GM12878 (cell line): ENCODE measurements around the gene NRP2. TPM values are rescaled to one million over a fixed set of nuclear protein-coding genes. Genes with fewer than 3 reads are reported as not detected.

Experiments used
- ATAC-seq: fragments of 200-7000 bp; cut with Tn5 transposase; 3 replicates; pipeline ENCODE4 v1.9.1; 2020; ENCODE audit warnings: mild to moderate bottlenecking, moderate library complexity
- BruUV-seq: library from RNA; stranded (reverse); fragments of 400-500 nt; replicated peaks from 2 replicates; lab custom pipeline; 2021; lab: Mats Ljungman, UMichigan
- CTCF ChIA-PET: fragments of 300-600 bp; sonication (Branson Sonifier 250); formaldehyde crosslinking; extraction: SDS; loops from one replicate; lab custom pipeline; 2021; ENCODE audit warnings: inconsistent platforms; lab: Yijun Ruan, JAX
- POLR2A ChIA-PET: fragments of 350-600 bp; formaldehyde crosslinking; extraction: SDS; loops from one replicate; lab custom pipeline; 2021; ENCODE audit warnings: inconsistent platforms; lab: Charles Lee
- RAD21 ChIA-PET: fragments of 300-600 bp; sonication (Branson Sonifier 250); formaldehyde crosslinking; loops from one replicate; lab custom pipeline; 2023; ENCODE audit warnings: antibody characterized with exemption; ENCODE audit not compliant: unreplicated experiment; lab: Charles Lee
- SMC1A ChIA-PET: fragments of 300-600 bp; sonication (Branson Sonifier 250); formaldehyde crosslinking; loops from one replicate; lab custom pipeline; 2023; ENCODE audit not compliant: unreplicated experiment, uncharacterized antibody; lab: Charles Lee
- DNase-seq: peaks from one replicate; pipeline ENCODE4 v3.0.0-alpha.2; 2011; ENCODE audit warnings: low read depth, low spot score
- FAIRE-seq: peaks from 3 replicates; lab custom pipeline; 2011; peaks lifted over from hg19 to GRCh38; lab: Jason Lieb, UNC
- H2AFZ ChIP-seq: 2 replicates; pipeline ENCODE4 v1.6.0; 2011; ENCODE audit warnings: low read depth, low read length, control low read depth; ENCODE audit not compliant: control insufficient read depth
- H3K27ac ChIP-seq: 2 replicates; pipeline ENCODE4 v1.5.1; 2011; ENCODE audit warnings: control low read depth; ENCODE audit not compliant: control insufficient read depth, insufficient read depth
- H3K27me3 ChIP-seq, 2 experiments: replicated peaks in 1 of 2; 2 replicates each; pipeline versions ENCODE4 v1.6.0 to v1.6.1; 2011; ENCODE audit warnings: low read length in 1 of 2; ENCODE audit not compliant: control insufficient read depth in 2 of 2, insufficient read depth in 2 of 2
- H3K36me3 ChIP-seq, 2 experiments: 2 replicates each; pipeline ENCODE4 v1.5.1; 2011; ENCODE audit warnings: low read length in 1 of 2; ENCODE audit not compliant: control insufficient read depth in 2 of 2, insufficient read depth in 2 of 2
- H3K4me1 ChIP-seq: 2 replicates; pipeline ENCODE4 v1.6.1; 2011; ENCODE audit warnings: mild to moderate bottlenecking, low read length, moderate library complexity, mixed read lengths; ENCODE audit not compliant: control insufficient read depth, insufficient read depth
- H3K4me2 ChIP-seq: 2 replicates; pipeline ENCODE4 v1.6.0; 2011; ENCODE audit warnings: control low read depth; ENCODE audit not compliant: control insufficient read depth, insufficient read depth
- H3K4me3 ChIP-seq: fragments of 200-600 bp; sonication (generic); 2 replicates; pipeline ENCODE4 v1.5.1; 2016
- H3K79me2 ChIP-seq: 2 replicates; pipeline ENCODE4 v1.6.0; 2011; ENCODE audit warnings: low read length; ENCODE audit not compliant: control insufficient read depth, insufficient read depth
- H3K9ac ChIP-seq: 2 replicates; pipeline ENCODE4 v1.8.0; 2011; ENCODE audit warnings: low read length, control low read depth, mixed read lengths; ENCODE audit not compliant: control insufficient read depth, insufficient read depth
- H3K9me3 ChIP-seq: replicated peaks from 3 replicates; pipeline ENCODE4 v1.5.1; 2011; ENCODE audit warnings: mild to moderate bottlenecking, low read length; ENCODE audit not compliant: control insufficient read depth, insufficient read depth
- H4K20me1 ChIP-seq: 2 replicates; pipeline ENCODE4 v1.6.0; 2011; ENCODE audit not compliant: control insufficient read depth, insufficient read depth
- ASH2L ChIP-seq: fragments of 300-600, 200-600 bp; sonication (generic); IDR thresholded peaks from 2 replicates; pipeline ENCODE4 v1.6.1; 2017; ENCODE audit warnings: low read depth, mild to moderate bottlenecking, borderline replicate concordance
- BCL3 ChIP-seq: IDR thresholded peaks from 2 replicates; pipeline ENCODE4 v1.6.1; 2011; ENCODE audit warnings: borderline replicate concordance, low read depth, mild to moderate bottlenecking, moderate library complexity, low read length; ENCODE audit not compliant: insufficient read depth, poor library complexity, severe bottlenecking
- CHD4 ChIP-seq: fragments of 200-600 bp; sonication (generic); IDR thresholded peaks from 2 replicates; pipeline ENCODE4 v1.6.1; 2016; ENCODE audit warnings: mild to moderate bottlenecking
- FOS ChIP-seq: IDR thresholded peaks from 3 replicates; pipeline ENCODE4 v1.6.1; 2011; ENCODE audit warnings: borderline replicate concordance; ENCODE audit not compliant: insufficient read length; ENCODE audit errors: extremely low read depth
- FOXK2 ChIP-seq: fragments of 450-650 bp; IDR thresholded peaks from 2 replicates; pipeline ENCODE4 v1.6.1; 2017; ENCODE audit warnings: mild to moderate bottlenecking, moderate library complexity
- HCFC1 ChIP-seq: fragments of 150-350 bp; IDR thresholded peaks from 2 replicates; pipeline ENCODE4 v1.6.1; 2014; ENCODE audit warnings: low read length
- HDGF ChIP-seq: fragments of 450-650 bp; IDR thresholded peaks from 2 replicates; pipeline ENCODE4 v1.6.1; 2016; ENCODE audit warnings: antibody characterized with exemption
- JUNB ChIP-seq: IDR thresholded peaks from 2 replicates; pipeline ENCODE4 v1.6.1; 2016; ENCODE audit warnings: antibody characterized with exemption, mild to moderate bottlenecking
- MEF2A ChIP-seq: IDR thresholded peaks from 2 replicates; pipeline ENCODE4 v1.6.1; 2011; ENCODE audit warnings: low read depth, mild to moderate bottlenecking, low read length, moderate library complexity; ENCODE audit not compliant: insufficient read depth
- NR2C2 ChIP-seq: IDR thresholded peaks from 2 replicates; pipeline ENCODE4 v1.6.1; 2011; ENCODE audit warnings: borderline replicate concordance, low read depth; ENCODE audit not compliant: control insufficient read depth, insufficient read length
- PAX5 ChIP-seq: IDR thresholded peaks from 2 replicates; pipeline ENCODE4 v1.6.1; 2011; ENCODE audit warnings: low read depth, low read length, borderline replicate concordance
- PML ChIP-seq: IDR thresholded peaks from 2 replicates; pipeline ENCODE4 v1.6.1; 2012; ENCODE audit warnings: low read length, inconsistent platforms
- POLR2AphosphoS5 ChIP-seq: IDR thresholded peaks from 2 replicates; pipeline ENCODE4 v1.6.1; 2011; ENCODE audit warnings: mild to moderate bottlenecking, low read length, inconsistent platforms
- YBX1 ChIP-seq: fragments of 450-650 bp; IDR thresholded peaks from 2 replicates; pipeline ENCODE4 v1.6.1; 2016; ENCODE audit warnings: antibody characterized with exemption
- ZNF384 ChIP-seq: IDR thresholded peaks from 2 replicates; pipeline ENCODE4 v1.6.1; 2012; ENCODE audit warnings: low read depth, mild to moderate bottlenecking, low read length, improper control_type of control experiment, borderline replicate concordance
- WGBS: methylation state at CpG from one replicate; pipeline ENCODE4 v1.1.6; 2016; ENCODE audit warnings: low lambda C conversion rate; ENCODE audit not compliant: insufficient replicate concordance, insufficient coverage; ENCODE audit errors: missing lambda C conversion rate; 5-methylcytosine and 5-hydroxymethylcytosine counted together
- in situ Hi-C: fragments of 300-500 bp; cut with MboI; formaldehyde crosslinking; loops from 9 replicates; pipeline ENCODE4 v1.14.3; 2018; ENCODE audit warnings: mixed read lengths
- intact Hi-C: fragments of 100-400 bp; cut with micrococcal nuclease; formaldehyde crosslinking; loops from one replicate; pipeline ENCODE4 v1.14.2; 2022; ENCODE audit not compliant: unreplicated experiment
- polyA plus RNA-seq, 11 experiments: library from polyadenylated mRNA; depleted of rRNA in 4 of 11; unstranded in 6 of 11; stranded (reverse) in 5 of 11; fragments of >200 nt; fragmentation: Nextera tagmentation in 4 of 11; fragmentation: Illumina TruSeq in 1 of 11; extraction: Ambion mirVana in 4 of 11; extraction: Trizol in 1 of 11; gene quantifications; 1 replicate in 1 of 11; 2 replicates in 10 of 11; pipeline versions ENCODE4 v1.2.1 to v1.2.3, GENCODE V29; 2011 to 2016; ENCODE audit warnings: inconsistent platforms in 2 of 11, missing spikeins in 2 of 11, low read depth in 1 of 11
- total RNA-seq, 4 experiments: library from RNA; depleted of rRNA in 3 of 4; stranded (reverse); fragments of >200 nt in 3 of 4; fragmentation: Illumina TruSeq in 1 of 4; extraction: Trizol in 1 of 4; gene quantifications; 2 replicates each; pipeline versions ENCODE4 v1.2.1 to v1.2.3, GENCODE V29; 2013 to 2021

The NRP2 gene
- total and polyA plus RNA-seq, 10 of the 15 experiments (the other 5 are each of a cell fraction or from before 2014, with no cell fraction given), result 0.06 to 1.2 (median 0.46) TPM

- TF ChIP-seq FOS (no peak), NR2C2 (no peak)
Observed at GRCh38 chr2:205760157-205760556, 77.9 kb downstream of the NRP2 start (continued).

GRCh38 chr2:205761421-205761820 is 79.1 kb downstream of the NRP2 start:
- H3K36me3 ChIP-seq, result no peaks in the 10 kb centered on the region
- intact Hi-C loops, result no loop called here
- no peaks in the 10 kb centered on the region for H3K4me1 ChIP-seq
- no peak overlapping the region for H3K4me3 ChIP-seq
- no peak overlapping the region for H3K9ac ChIP-seq
- no peak overlapping the region for H3K4me2 ChIP-seq
- no peak for ATAC-seq
- H3K79me2 ChIP-seq, result no peaks in the 10 kb centered on the region
- no peak overlapping the region for H2AFZ ChIP-seq
- ChIA-PET CTCF (interaction anchor here (1.0 to 1.4 kb wide), 5 partner anchors 14 to 189 kb away, joined by 3 to 6 read pairs (median 4); no protein-coding TSS in a partner anchor), SMC1A (interaction anchor here (1.0 kb wide), 1 partner anchor 441 kb away, joined by 4 read pairs; no protein-coding TSS in a partner anchor), RAD21 (no interaction called here), POLR2A (interaction anchor here (0.5 kb wide), 1 partner anchor 266 kb away, joined by 3 read pairs; no protein-coding TSS in a partner anchor)
- H3K27ac ChIP-seq, result no peak overlapping the region
- 38% methylated on average over 4 of the region's 4 CpGs for WGBS
- TF ChIP-seq ZNF384 (no peak), PML (no peak)
- peaks cover 0 to 2% of the 10 kb centered on the region in 2 experiments; a peak in 1 of 4 replicates for H3K27me3 ChIP-seq
- FAIRE-seq, result no peak
- no peak for DNase-seq
- BruUV-seq, result no TSS peak
- H4K20me1 ChIP-seq, result no peaks in the 10 kb centered on the region
- H3K9me3 ChIP-seq, result no peaks in the 10 kb centered on the region
- in situ Hi-C loops, result no loop called here

- Histone ChIP-seq H3K79me2 (no peaks in the 10 kb centered on the region), H3K27ac (no peak overlapping the region), H3K4me2 (no peak overlapping the region), H3K36me3 (no peaks in the 10 kb centered on the region), H2AFZ (no peak overlapping the region), H3K27me3 (peaks cover 0 to 2% of the 10 kb centered on the region in 2 experiments; a peak in 1 of 4 replicates), H3K4me1 (no peaks in the 10 kb centered on the region), H4K20me1 (no peaks in the 10 kb centered on the region), H3K9ac (no peak overlapping the region), H3K4me3 (no peak overlapping the region), H3K9me3 (no peaks in the 10 kb centered on the region)
- ChIA-PET POLR2A (no interaction called here), SMC1A (no interaction called here), CTCF (interaction anchor here (1.3 kb wide), 1 partner anchor 121 kb away, joined by 3 read pairs; no protein-coding TSS in a partner anchor), RAD21 (no interaction called here)
- no TSS peak for BruUV-seq
- TF ChIP-seq FOXK2 (no peak), YBX1 (no peak), MEF2A (no peak), ASH2L (no peak), PAX5 (no peak), CHD4 (no peak), BCL3 (no peak), JUNB (no peak), POLR2AphosphoS5 (no peak), HCFC1 (no peak), HDGF (no peak)
- intact Hi-C loops (no loop called here), in situ Hi-C loops (no loop called here)
- ATAC-seq, result no peak
- no peak for DNase-seq
- no peak for FAIRE-seq
Observed at GRCh38 chr2:205762881-205763280, 80.6 kb downstream of the NRP2 start.
